Tibial nerve (tissue), 3 donors: Measurements from ENCODE around the gene TTC12.

Experiments
- CTCF ChIP-seq, 5 experiments: fragments of 200-600 bp in 3 of 5; fragments of 450-650 bp in 2 of 5; sonication (generic) in 3 of 5; IDR thresholded peaks; one replicate each; pipeline ENCODE4 v1.5.1; 2016 to 2019; ENCODE audit warnings: antibody characterized with exemption in 5 of 5, mild to moderate bottlenecking in 3 of 5, moderate library complexity in 2 of 5
- POLR2A ChIP-seq, 2 donors: fragments of 450-650 bp; IDR thresholded peaks; one replicate each; pipeline ENCODE4 v1.6.1; 2017; ENCODE audit warnings: antibody characterized with exemption in 2 of 2, mild to moderate bottlenecking in 2 of 2, moderate library complexity in 2 of 2

- no peak for TF ChIP-seq CTCF (IDR thresholded peaks at IDR 0.05)
- TF ChIP-seq POLR2A (IDR thresholded peaks at IDR 0.05), result no peak
Measured at GRCh38 chr11:113331441-113331840, 17.1 kb downstream of the TTC12 start.
